Hematopoietic multipotent progenitor cell treated with erythropoietin and hydrocortisone succinate and interleukin-3 and kit ligand, for 6 days (in vitro differentiated cells): ENCODE data around the gene TGM3.

Experiments used
- DNase-seq: peaks from one replicate; pipeline ENCODE4 v3.0.0-alpha.2; 2015

The TGM3 gene

GRCh38 chr20:2285193-2285592, 10.6 kb upstream of the TGM3 start:
- no peak for DNase-seq

- no peak for DNase-seq
These were observed 10.2 kb upstream of the TGM3 start for GRCh38 chr20:2285613-2286012.

- no peak for DNase-seq
These were observed 8.3 kb upstream of the TGM3 start for GRCh38 chr20:2287504-2287903.

GRCh38 chr20:2289475-2289874, 6.3 kb upstream of the TGM3 start:
- DNase-seq, result peak; percentile 18

GRCh38 chr20:2290486-2290885, 5.3 kb upstream of the TGM3 start:
- no peak for DNase-seq

- peak; percentile 69 for DNase-seq
These were observed 3.2 kb upstream of the TGM3 start for GRCh38 chr20:2292416-2293110.

- no peak for DNase-seq
These were observed 2.3 kb upstream of the TGM3 start for GRCh38 chr20:2293486-2293885.

- no peak for DNase-seq
These were observed 1.8 kb upstream of the TGM3 start for GRCh38 chr20:2293971-2294370.

GRCh38 chr20:2295286-2295685, 515 bp upstream of the TGM3 start:
- no peak for DNase-seq

- no peak for DNase-seq
These were observed 939 bp downstream of the TGM3 start for GRCh38 chr20:2296524-2297356.

GRCh38 chr20:2297357-2297728, 1.5 kb downstream of the TGM3 start:
- DNase-seq, result no peak

GRCh38 chr20:2298116-2298515, 2.3 kb downstream of the TGM3 start:
- no peak for DNase-seq

- no peak for DNase-seq
These were observed 2.9 kb downstream of the TGM3 start for GRCh38 chr20:2298701-2299100.

- DNase-seq, result peak; percentile 36
These were observed 3.5 kb downstream of the TGM3 start for GRCh38 chr20:2299301-2299700.

GRCh38 chr20:2300002-2300401, 4.2 kb downstream of the TGM3 start:
- no peak for DNase-seq

GRCh38 chr20:2300420-2300819, 4.6 kb downstream of the TGM3 start:
- DNase-seq, result no peak

- DNase-seq, result peak; percentile 78
These were observed 5.4 kb downstream of the TGM3 start for GRCh38 chr20:2301164-2301622.

- no peak for DNase-seq
These were observed 6.7 kb downstream of the TGM3 start for GRCh38 chr20:2302384-2303060.

GRCh38 chr20:2303673-2304072, 7.9 kb downstream of the TGM3 start:
- no peak for DNase-seq

GRCh38 chr20:2304180-2304579, 8.4 kb downstream of the TGM3 start:
- no peak for DNase-seq

- DNase-seq, result no peak
These were observed 9.2 kb downstream of the TGM3 start for GRCh38 chr20:2305029-2305428.

- DNase-seq, result no peak
These were observed 9.7 kb downstream of the TGM3 start for GRCh38 chr20:2305479-2305878.

- no peak for DNase-seq
These were observed 10.1 kb downstream of the TGM3 start for GRCh38 chr20:2305946-2306345.

- DNase-seq, result no peak
These were observed 11.3 kb downstream of the TGM3 start for GRCh38 chr20:2307136-2307535.
